ENCODE measurements around the gene MEGF10. TPM values are rescaled to one million over a fixed set of nuclear protein-coding genes. Genes with fewer than 3 reads are reported as not detected.

The MEGF10 gene
- total and polyA plus RNA-seq, 2 experiments from 2014 or later = not detected

DNA sequence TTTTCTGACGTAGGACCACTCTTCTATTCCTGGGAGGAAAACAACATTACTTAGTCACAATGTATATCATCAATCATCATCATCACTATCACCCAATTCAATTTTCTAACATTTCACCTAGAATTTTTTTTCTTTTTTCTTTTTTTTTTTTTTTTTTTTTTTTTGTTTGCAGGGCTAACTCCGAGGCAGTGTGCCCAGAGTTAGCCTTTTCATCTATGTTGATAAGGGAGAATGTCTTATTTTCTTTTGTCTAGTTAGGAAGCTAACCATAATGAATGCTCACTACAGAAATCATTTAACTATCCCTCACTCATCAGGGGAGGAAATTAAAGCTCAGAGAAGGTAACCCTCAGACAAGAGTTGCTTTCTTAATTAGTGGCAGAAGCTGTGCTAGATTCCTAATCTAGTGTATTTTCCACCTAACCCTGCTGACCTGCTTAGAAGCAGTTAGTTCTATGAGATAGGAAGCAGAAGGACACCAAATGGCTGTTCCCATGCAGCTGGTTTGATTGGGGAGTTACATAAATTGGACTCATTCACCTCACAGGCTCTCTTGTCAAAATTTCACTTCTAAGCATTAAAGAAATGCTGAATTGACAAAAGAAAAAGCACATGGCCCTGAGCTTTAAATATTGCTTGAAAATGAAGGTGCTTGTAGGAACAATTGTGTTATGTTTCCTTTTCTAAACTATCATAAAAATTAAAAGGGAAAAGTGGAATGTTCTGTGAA, 218.2 kb downstream of the MEGF10 start:
- DNase-seq = no peak
- no peak overlapping the region for H3K4me3 ChIP-seq
- 55 to 56% methylated on average over 2 of the region's 2 CpGs for WGBS, 2 experiments (ENCODE audit: low coverage in 1 of 2, low lambda C conversion rate in 2 of 2, missing lambda C conversion rate in 2 of 2)
- in situ Hi-C loops (cut with MboI) = no loop called here
- no peaks in the 10 kb centered on the region for H3K79me2 ChIP-seq (ENCODE audit: insufficient read depth)
- no peaks in the 10 kb centered on the region for H3K9me2 ChIP-seq (ENCODE audit: insufficient read depth)
- H3K27ac ChIP-seq = no peak overlapping the region
- no peak overlapping the region for H2AFZ ChIP-seq
- TF ChIP-seq EZH2phosphoT487 (IDR thresholded peaks at IDR 0.05; ENCODE audit: insufficient read depth, low read depth) = no peak
- no peak for TF ChIP-seq EZH2 (IDR thresholded peaks at IDR 0.05; ENCODE audit: insufficient read depth, poor library complexity, severe bottlenecking)
- H3K4me1 ChIP-seq (ENCODE audit: insufficient read depth) = no peaks in the 10 kb centered on the region
- H3K36me3 ChIP-seq (ENCODE audit: low read depth) = no peaks in the 10 kb centered on the region
- H3K9ac ChIP-seq = no peak overlapping the region
- H3K4me2 ChIP-seq (ENCODE audit: unreplicated experiment) = no peak overlapping the region
- no peaks in the 10 kb centered on the region for H3K9me3 ChIP-seq (ENCODE audit: low read depth)
- H3K27me3 ChIP-seq (replicated peaks; ENCODE audit: insufficient read depth) = peaks cover 33% of the 10 kb centered on the region
- no peaks in the 10 kb centered on the region for H3F3A ChIP-seq (ENCODE audit: insufficient read depth)
- no peaks in the 10 kb centered on the region for H4K20me1 ChIP-seq (ENCODE audit: insufficient read depth)

Small RNA genes lying within 50 kb of the gene (small RNA-seq; reads per million reads assigned to genes)
- not detected for gene AC010424.1 (ENCODE audit: low read depth, low replicate concordance)

Other genes starting within 250 kb of the MEGF10 start
- 0.97 and 1.3 TPM in 2 replicates for gene C5orf63, start 217.3 kb upstream of the MEGF10 start, total RNA-seq (2014; rRNA removed; shearing (Covaris generic))
- 7.0 and 7.2 TPM in 2 replicates for gene C5orf63, start 217.3 kb upstream of the MEGF10 start, polyA plus RNA-seq (2016; fragmentation: Nextera tagmentation; extraction: Ambion mirVana)
- 51.3 and 61.2 TPM in 2 replicates for gene PRRC1, start 226.8 kb downstream of the MEGF10 start, total RNA-seq (2014; rRNA removed; shearing (Covaris generic))
- gene PRRC1, start 226.8 kb downstream of the MEGF10 start, polyA plus RNA-seq (2016; fragmentation: Nextera tagmentation; extraction: Ambion mirVana) = 64.3 and 66.1 TPM in 2 replicates

Data from GM23248 (cell line).